HG03342 (cell line): Measurements from ENCODE around the gene HES2.
"Not testable (repeated sequence)": the region's sequence is repeated elsewhere in the genome, so short reads cannot be mapped to it uniquely, and the experiment has no call there.

ENCODE experiments used
- ATAC-seq: cut with Tn5 transposase; IDR thresholded peaks from one replicate; pipeline ENCODE4 v1.9.1; 2021; ENCODE audit warnings: mild to moderate bottlenecking, moderate library complexity; ENCODE audit not compliant: unreplicated experiment

Gene HES2

DNA sequence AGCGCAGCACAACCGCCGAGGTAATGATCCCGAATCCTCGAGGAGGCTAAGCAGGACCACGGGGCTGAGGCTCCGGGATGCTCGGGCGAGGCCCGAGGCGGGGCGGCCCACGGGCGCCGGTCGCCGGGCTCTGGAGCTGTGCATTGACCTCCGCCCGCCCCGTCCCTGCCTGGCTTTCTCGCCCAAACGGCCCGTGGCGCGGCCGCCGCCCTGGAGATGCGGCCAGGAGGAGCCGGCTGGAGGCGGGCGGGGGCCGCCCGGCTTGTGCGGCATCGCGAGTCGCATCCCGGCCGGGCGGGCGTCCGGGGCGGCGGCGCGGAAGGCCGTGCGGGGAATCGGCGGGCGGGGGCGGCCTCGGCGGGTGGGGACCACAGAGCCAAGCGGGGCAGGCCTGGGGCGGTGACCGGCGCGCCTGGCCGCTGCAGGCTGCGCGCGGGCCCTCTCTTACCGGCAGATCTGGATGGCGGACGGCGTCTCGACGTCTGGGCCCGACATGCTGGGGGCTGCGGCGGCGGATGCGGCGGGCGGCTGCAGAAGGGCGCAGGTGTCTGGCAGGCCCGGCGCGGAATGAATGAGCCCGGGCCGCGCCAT is 26.8 kb downstream of the HES2 start:
- peak; percentile 20 for ATAC-seq

DNA sequence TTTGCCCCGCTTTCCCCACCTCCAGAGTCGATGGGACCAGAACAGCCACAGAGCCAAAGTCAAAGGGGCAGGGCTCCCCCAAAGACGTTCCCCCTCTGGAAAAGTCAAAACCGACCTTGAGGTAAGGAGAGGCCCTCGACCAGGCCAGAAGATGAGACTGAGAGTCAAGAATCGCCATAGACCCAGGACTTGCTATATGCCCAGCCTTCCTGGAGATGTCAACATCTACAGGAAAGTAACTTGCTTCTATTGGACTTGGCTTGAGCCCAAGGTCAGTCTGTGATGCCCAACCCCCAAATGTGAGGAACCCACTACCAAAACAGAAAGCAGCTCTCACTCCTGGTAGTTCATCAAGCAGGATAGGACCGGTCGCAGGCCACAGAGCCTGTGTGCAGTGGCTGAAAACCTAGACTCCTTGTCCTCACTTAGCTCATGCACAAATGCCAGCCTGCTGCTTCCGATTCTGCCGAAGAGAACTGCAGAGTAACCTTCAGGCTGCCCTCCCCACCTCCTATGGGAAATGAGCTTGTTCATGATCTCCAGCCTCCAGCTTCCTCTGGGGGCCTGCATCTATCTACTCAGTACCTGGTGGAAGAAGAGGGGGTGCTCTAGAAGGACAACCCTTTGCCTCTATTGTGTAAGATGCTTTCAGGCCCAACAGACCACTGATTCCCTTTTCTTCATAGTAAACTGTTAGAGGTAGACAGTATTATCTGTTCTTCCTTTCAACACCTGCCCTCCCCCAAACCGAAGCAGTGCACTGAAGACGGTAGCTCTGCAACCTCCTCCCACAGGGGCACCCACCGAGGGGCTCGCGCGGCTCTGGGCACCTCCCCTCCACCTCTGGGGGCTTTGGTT is 27.5 kb downstream of the HES2 start:
- ATAC-seq, result peak; percentile 5

DNA sequence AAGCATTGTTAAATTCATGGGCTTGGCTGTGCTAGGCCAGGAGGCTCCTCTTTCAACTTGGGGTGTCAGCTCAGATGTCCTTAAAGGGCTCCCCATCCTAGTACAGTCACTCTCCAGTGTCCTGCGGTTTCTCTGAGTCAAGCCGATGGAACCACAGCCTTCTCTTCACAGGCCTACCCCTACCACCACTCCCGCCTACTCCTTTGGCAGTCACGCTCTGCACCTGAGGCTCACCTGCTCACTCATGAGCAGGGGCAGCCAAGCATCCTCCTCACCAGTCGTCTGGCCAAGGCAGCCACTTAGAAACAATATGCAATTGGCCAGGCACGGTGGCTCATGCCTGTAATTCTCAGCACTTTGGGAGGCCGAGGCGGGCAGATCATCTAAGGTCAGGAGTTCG is 29.7 kb downstream of the HES2 start:
- no peak for ATAC-seq

DNA sequence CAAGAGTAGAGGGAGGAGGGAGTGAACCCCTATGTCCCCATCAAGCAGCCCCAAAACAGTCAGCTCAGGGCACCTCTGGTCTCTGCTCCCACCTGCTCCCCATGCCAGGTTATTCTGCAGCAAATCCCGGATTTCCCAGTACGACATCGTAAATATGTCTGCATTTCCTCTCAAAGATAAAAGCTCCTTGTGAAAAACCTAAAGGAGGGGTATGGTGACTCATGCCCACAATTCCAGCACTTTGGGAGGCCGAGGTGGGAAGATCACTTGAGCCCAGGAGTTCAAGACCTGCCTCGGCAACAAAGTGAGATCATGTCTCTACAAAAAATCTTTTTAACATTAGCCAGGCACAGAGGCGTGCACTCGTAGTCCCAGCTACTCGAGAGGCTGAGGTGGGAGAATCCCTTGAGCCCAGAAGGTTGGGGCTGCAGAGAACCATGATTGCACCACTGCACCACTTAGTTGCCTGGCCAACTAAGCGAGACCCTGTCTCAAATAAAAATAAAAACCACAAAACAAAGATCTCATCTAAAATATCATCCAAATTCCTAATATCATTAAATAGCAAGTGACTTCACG is 33.3 kb downstream of the HES2 start:
- no peak for ATAC-seq

DNA sequence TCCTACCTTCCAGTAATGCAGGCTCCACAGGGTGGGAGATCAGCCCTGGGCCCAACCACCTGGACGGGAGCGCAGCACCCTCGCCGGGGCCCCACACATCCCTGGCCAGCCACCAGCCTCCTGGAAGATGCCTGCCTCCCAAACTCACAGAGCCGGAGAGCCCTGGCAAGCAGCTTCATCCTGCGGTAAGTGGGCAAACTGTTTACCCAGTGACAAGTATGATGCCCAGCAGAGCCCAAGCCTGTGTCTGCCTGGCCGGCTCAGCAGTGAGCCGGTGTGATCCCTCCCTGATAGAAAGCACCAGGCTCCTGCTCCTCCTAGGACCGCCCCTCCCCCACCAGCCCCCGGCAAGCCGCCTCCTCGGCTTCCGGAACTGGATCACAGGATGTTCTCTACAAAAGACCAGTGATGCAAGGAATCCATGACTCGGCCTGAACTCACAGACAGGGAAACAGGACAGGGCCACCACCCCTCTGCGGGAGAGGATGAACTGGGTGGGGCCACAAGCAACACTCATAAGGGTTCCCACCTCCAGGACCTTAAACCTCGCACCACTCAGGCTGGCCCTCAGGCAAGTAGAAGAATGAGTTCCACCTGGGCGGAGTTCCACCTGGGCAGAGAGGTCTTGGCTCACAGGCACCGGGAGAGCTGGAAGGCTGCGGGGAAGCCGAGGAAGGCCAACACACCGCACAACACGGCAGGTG is 34.1 kb downstream of the HES2 start:
- ATAC-seq, result no peak

DNA sequence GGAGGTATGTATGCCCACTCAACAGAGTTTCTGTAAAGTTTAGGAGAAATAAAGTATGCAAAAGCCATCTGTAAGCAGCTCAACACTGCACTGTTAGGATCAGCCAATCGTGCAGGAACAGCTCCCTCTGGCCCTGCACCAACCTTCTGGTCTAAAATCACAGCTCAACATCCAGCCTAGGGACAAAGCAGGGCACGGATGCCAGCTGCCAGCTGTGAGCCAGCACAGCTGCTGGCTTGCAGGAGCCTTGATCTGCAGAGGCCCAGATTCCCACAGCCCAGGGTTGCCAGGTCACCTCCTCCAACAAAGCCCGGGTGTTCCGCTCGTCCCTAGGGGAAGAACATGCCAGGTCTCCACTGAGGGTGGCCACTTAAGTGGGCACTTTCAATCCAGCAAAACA is 34.8 kb downstream of the HES2 start:
- no peak for ATAC-seq

DNA sequence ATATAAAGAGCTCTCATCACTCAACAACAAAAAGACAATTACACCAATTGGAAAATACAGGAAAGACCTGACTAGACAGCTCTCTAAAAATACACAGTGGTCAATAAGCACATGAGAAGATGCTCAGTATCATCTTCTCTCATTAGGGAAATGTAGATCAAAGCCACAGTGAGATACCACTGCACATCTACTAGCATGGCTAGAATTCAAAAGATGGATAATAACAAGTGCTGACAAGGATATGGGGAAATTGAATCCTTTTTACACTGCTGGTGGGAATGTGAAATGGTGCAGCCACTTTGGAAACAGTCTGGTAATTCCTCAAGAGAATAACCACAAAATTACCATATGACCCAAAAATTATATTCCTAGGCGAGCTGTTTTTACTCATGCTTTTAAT is 35.6 kb downstream of the HES2 start:
- ATAC-seq, result no peak

DNA sequence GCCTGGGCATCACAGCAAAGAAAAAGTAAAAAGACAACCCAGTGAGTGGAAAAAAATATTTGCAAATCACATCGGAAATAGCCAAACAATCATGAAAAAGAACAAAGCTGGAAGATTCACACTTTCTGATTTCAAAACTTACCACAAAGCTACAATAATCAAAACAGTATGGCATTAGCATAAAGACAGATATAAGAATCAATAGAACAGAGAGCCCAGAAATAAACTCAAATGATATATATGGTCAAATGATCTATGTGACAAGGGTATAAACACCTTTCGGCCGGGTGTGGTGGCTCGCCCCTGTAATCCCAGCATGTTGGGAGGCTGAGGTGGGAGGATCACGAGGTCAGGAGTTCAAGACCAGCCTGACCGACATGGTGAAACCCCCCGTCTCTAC is 39.7 kb downstream of the HES2 start:
- no peak for ATAC-seq

DNA sequence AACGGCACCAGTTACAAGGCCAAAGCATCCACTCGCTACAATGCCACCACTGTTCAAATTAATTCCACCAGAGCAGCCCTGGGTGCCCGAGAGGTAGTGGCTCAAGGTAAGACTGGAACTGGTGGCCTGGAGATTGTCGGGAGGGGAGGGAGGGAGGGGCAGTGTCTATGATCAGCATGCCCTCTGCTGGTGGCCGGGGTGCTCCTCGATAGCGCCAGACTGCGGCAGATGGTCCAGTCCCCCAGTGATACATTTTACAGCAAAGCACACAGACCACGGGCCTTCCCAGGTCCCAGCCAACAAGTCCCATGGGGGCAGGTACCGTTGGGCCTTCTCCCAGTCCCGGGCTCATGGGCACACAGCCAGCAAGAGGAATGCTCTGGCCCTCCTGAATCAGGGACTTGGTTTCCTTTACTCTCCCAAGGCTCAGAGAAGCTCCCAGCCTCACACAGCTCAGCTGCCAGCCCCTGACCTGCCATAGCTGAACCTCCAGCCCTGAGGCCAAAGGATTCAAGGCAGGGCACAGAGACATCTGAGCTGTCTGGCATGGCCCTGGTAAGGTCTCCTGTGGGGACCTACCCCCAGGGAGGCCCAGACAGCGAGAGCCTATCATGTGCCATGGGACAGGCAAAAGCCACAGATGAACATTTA is 41.5 kb downstream of the HES2 start:
- no peak for ATAC-seq

DNA sequence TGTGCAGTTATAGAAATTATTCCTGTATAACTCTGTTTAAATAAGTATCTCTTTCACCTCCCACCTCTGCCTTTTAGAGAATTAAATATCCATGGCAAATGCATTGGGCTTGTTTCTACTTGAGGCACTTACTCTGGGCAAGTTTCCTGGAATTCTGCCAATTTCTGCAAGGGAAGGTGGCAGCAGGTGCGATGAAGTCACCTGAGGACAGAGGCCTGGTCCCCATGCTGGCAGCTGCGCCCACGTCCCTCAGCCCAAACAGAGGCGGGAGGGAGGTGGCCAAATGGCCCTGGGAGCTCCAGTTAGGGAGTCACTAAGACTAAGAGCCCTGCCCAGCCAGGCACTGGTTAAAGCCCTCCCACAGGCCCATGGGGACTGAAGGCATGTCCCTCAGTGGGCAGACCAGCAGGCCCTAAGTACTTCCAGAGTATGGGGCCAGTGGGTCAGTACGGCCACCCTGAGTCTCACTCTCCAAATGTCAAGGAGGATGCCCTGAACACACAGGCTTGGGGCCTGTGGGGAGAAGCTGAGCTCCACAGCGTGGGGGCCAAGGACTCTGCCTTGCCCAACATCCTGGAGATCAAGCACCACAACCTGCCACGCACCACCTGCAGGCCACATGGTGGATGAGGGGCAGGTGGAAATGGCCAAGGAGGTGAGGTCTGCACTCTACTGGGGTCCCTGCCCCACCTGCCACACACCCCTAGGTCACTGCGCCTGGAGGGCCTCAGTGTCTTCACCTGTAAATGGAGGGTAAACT is 45.6 kb downstream of the HES2 start:
- no peak for ATAC-seq

DNA sequence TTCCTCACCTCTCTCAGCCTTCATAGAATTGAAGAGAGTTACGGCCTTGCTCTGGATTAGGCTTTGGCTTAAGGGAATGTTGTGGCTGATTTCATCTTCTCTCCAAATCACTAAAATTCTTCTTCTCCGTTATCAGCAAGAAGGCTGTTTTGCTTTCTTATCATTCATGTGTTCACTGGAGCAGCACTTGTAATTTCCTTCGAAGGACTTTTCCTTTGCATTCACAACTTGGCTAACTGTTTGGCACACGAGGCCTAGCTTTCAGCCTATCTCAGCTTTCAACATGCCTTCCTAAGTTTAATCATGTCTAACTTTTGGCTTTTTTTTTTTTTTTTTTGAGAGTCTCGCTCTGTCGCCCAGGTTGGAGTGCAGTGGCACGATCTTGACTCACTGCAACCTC is 47.5 kb downstream of the HES2 start:
- ATAC-seq, result not testable (repeated sequence)

DNA sequence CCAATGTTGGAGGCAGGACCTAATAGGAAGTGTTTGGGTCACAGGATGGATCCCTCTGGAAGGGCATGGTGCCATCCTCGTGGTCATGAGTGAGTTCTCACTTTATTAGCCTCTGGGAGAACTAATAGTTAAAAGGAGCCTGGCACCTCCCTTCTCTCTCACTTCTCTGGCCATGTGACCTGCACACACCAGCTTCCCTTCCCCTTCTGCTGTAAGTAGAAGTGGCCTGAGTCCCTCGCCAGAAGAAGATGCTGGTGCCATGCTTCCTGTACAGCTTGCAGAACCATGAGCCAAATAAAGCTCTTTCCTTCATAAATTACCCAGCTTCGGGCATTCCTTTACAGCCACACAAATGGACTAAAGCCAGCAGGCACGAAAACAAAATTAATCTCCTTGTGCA is 49.7 kb downstream of the HES2 start:
- ATAC-seq, result no peak

DNA sequence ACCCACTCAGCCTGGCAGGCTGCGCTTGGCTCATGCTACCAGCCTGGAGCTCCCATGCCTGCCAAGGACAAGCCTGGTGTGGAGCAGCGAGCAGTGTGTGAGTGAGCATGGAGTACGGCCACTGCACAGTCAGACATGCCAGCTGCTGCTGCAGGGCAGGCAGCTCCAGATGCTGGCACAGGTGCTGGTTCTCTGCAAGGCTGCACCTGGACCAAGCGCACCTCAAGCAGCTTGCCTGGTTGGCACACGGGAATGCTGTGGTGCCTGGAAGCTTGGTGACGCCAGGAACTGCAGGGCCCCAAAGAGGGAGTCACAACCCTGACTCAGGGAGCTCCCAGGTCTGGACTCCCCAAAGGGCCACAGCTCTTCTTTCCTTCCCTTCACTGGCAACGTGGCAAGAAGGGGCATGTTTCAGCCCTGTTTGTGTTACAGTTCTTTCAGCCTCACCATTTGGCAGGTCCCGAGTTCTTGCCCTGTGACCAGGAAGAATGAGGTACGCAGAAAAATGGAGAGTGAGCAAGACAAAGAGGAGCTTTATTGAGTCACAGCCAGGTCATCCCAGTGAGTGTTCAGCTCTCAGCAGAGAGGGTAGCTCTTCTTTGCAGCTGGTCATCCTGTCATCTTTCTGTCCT is 52.2 kb downstream of the HES2 start:
- no peak for ATAC-seq

DNA sequence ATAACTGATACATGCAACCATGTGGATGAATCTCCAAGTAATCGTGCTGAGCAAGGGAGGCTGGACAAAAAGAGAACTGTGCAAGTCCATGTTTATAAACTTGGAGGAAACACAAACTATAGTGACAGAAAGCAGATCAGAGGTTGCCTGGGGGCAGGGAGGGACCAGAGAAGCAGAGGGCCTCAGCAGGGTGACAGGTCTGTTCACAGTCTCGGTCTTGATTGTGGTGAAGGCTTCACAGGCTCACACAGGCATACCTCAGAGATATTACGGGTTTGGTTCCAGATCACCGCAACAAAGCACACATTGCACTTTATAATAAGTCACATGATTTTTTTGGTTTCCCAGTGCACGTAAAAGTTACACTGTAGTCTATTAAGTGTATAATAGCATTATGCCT is 54.7 kb downstream of the HES2 start:
- no peak for ATAC-seq

DNA sequence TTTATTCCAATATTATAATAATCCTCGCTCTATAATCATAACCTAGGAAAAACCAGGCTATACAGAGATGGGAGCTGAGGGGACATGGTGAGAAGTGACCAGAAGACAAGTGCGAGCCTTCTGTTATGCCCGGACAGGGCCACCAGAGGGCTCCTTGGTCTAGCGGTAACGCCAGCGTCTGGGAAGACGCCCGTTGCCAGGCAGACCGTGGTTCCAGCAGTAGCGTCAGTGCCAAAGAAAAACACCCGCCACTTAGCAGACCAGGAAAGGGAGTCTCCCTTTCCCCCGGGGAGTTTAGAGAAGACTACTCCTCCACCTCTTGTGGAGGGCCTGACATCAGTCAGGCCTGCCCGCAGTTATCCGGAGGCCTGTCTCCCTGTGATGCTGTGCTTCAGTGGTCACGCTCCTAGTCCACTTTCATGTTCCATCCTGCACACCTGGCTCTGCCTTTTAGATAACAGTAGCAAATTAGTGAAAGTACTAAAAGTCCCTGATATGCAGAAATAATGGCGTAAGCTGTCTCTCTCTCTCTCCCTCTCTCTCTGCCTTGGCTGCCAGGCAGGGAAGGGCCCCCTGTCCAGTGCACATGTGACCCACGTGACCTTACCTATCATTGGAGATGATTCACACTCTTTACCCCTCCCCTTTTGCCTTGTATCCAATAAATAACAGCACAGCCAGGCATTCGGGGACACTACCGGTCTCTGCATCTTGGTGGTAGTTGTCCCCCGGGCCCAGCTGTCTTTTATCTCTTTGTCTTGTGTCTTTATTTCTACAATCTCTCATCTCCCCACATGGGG is 56.4 kb downstream of the HES2 start:
- ATAC-seq, result not testable (repeated sequence)
